ENCODE measurements around the gene TIMM23.
A peak's percentile ranks its signal among the peaks of the same experiment; 100 is the strongest.
"Not testable (repeated sequence)": the region's sequence is repeated elsewhere in the genome, so short reads cannot be mapped to it uniquely, and the experiment has no call there.

TIMM23 gene

DNA sequence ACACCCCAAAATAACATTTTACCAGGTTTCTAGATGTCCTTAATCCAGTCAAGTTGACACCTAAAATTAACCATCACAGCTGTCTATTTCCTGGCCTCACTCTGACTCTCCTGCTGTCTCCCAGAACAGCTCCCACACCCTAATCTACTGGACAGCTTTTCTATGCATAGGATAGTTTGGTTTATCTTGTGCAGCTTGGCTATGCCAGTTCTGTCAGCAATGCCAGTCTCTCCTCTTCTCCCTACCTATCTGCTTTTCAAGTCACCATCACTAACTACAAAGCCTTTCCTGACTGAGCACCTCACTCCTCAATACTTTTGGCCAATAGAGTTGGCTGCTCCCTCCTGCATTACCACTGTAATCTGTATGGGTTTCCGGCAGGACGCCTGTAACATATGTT lies 53.1 kb downstream of the TIMM23 start:
- DNase-seq = no peak

- no peak for DNase-seq
These were observed 53.8 kb downstream of the TIMM23 start for GRCh38 chr10:46026106-46026505.

- DNase-seq = peak; percentile 46
These were observed 56.5 kb downstream of the TIMM23 start for GRCh38 chr10:46028584-46029460.

- DNase-seq = no peak
These were observed 57.3 kb downstream of the TIMM23 start for GRCh38 chr10:46029461-46030030.

- peak; percentile 94 for DNase-seq
These were observed 58.0 kb downstream of the TIMM23 start, which contains the start of gene NCOA4 for GRCh38 chr10:46030091-46030937. NCOA4 (minus strand) TSS chr10:46030623; CDS start chr10:46016680, 13,943 bp downstream.

DNA sequence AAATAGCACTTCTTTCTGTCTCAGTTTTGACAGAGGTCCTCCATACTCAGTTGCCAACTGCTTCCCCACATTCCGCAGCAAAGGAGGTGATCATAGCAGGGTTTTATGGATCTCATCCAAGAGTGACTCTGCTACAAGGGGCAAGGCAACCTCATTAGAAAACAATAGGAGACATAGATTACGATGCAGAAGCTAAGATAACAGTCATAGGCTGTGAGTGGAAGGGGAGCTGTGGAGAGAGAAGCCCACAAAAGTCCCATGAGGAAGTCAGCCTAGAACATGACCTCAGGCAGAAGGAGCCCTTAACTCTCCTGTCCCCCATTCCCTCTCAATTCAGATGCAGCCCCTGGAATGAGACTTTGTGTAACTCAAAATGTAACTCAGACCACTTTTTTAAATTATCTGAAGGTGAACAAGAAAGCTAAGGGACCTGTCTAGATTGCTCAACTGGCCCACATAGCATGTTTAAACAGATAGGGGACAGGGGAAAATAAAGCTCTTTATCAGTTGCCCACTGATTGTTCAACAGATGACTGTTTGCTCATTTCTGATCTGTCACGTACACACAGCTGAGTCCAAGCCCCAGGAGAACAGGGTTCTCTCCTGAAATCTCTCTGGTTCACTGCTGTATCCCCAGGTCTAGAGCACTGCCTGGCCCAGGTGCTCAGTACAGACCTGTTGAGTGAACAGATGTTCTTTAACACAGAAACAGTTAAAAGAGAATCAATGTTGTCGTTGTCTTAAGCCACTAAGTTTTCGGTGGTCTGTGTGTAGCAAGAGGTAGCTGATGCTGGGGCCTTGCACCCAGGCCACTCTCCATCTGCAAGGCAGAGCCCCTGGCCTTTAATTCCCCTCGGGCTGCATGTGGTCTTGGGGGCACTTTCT lies 59.6 kb downstream of the TIMM23 start:
- no peak for DNase-seq

GRCh38 chr10:46033602-46034011 lies 61.3 kb downstream of the TIMM23 start:
- DNase-seq = no peak

DNA sequence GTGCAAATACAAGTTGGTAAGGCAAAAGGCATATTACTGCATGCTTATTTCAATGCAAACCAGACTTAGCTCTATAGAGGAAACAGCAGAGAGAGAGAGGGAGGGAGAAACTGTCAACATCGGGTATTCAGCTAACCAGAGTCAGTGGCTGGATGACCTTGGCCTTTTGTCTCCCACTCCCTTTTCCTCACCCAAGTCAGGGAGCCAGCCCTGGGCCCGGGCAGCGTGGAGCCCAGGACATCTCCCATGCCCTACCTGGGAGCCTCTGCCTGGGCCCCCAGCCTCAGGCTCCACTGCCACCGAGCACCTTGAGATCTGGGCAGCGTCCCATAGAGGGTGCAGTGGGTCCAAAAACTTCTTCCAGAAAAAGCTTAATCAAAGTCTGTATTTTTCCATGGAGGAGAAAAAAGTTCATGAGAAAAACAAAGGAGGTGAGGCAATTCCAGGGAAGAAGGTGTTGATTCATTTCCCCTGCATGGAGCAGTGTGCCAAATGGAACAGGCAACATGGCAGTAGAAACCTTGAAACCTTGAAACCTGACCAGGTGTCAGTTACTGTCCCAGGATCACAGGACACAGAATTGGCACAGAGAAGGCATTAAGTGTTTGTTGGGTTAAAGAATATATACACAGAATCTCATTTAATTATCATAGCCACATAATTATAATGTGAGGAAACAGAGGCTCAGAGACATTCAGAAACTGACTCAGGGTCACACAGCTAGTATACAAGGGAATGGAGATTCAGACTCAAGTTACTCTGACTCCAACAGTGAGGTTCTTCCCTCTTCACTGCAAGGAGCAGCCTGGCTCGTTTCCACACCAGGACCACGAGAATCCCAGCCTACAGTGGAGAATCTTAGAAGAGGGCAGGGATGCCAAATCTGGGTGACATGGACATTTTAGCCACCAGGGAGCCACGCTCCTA lies 63.9 kb downstream of the TIMM23 start:
- no peak for DNase-seq

GRCh38 chr10:46037107-46037825 lies 65.0 kb downstream of the TIMM23 start:
- DNase-seq = no peak

DNA sequence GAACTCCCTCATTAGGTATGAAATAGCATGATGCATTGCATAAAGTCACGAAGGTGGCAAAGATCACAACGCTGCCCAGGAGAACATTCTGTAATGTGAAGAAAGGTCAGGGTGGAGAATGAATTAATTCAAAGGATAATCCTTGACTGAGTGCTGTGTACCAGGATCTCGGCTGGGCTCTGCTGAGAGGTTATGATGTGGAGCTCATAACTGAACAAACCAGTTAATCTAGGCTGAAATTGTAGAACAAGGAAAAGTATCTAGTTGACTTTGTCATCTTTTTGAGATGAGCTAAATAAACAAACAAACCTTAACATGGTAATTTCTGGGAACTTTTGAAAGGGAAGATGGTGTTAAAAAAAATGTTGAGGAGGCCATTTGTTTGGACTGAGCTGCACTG lies 67.7 kb downstream of the TIMM23 start:
- no peak for DNase-seq

DNA sequence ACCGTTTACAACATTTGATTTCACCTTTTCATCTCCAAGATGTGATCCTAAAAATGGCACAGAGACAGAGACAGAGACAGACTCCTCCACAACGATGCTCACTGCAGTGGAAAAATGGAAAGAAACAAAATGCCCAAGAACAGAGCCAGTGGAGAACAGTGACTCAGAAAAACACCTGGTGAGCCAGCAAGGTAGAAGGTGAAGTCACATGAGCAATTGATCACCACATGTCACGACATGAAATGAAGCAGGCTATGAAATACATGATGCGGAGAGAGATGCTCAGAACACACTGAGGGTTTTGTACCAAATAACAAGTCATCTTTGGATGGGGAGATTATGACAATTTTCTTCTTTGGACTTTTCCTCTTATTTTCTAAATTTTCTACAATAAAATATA lies 70.2 kb downstream of the TIMM23 start:
- no peak for DNase-seq

DNA sequence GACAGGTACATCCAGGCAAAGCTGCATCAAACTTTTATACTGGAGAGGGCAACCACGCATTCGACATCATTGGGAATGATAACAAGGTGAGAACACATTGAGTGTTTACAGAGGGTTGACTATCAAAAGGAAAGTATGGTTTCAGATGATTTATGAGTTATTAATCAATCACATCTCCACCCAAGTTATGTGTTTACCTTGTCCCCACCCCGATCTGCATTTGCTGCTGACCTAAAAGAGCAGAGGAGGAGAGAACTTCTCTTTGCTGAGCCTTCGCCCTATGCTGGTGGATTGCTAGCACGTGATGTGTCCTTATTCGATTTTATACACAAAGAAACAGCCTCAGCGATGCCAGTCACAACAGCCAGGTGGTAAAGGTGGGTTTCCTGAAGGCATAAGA lies 74.0 kb downstream of the TIMM23 start, which contains the start of gene MSMB:
TSS of gene MSMB (minus strand) at position 9 of the 400 bp plus-strand sequence. CDS start 32 bp downstream, outside the sequence.
- DNase-seq = no peak

DNA sequence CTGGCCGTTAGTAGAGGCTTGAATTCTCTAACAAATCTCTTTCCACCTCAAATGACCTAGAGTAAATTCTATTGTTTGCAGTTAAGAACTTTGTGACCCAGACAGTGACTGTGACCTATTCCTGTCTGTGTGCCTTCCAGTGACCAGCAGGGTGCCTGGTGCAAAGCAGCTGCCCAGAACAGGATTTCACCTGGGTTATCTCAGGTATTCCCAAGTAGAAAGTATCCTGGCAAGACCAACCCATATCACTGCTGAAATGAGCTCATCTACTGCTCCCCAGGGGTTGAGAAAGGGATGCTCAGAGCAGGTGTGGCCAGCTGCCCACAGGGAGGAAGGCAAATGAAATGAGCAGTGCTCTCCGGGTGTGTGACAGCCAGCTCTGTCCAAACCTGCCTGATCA lies 75.9 kb downstream of the TIMM23 start:
- DNase-seq = no peak

DNA sequence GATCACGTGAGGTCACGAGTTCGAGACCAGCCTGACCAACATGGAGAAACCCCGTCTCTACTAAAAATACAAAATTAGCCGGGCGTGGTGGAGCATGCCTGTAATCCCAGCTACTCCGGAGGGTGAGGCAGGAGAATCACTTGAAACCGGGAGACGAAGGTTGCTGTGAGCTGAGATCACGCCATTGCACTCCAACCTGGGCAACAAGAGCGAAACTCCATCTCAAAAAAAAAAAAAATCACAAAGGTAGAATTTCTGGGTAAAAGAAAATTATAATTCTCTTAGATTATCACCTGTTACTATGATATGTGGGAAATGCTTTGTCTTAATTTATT lies 77.2 kb downstream of the TIMM23 start:
- not testable (repeated sequence) for DNase-seq

DNA sequence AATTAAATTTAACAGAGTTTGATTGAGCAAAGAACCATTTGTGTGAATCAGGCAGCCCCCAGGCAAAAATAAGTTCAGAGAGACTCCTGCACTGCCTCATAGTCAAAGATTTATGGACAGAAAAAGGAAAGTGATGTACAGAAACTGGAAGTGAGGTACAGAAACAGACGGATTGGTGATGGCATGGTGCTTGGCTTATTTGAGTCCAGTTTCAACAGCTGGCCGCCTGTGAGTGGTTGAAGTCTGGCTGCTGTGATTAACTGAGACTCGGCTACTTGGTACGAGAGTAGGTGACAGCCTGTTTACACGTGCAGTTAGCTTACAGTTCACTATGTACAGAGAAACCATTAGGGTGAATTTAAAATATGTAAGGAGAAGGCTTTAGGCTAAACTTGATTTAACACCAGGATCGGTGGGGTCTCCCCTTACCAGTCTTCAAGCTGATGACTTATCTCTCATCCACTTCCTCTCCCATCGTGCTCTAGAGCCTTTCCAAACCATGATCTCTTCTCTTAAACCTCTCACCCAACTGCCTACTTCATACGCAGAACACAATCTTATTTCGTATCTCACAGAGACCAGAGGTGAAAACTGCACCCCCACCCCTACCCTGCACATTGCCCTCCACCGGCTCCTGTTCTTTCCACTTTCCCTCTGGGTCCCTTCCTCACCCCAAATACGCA lies 78.8 kb downstream of the TIMM23 start:
- DNase-seq = peak; percentile 43

- no peak for DNase-seq
These were observed 79.9 kb downstream of the TIMM23 start for GRCh38 chr10:46052057-46052790.

GRCh38 chr10:46052791-46053375 lies 80.6 kb downstream of the TIMM23 start:
- no peak for DNase-seq
